Adrenal gland (tissue), 5 donors: Measurements from ENCODE around the gene CLDN9.

ENCODE experiments used
- CTCF ChIP-seq, 6 experiments: fragments of 450-650 bp in 4 of 6; fragments of 200-600 bp in 2 of 6; sonication (generic) in 1 of 6; IDR thresholded peaks; 1 replicate in 5 of 6; 2 replicates in 1 of 6; pipeline versions ENCODE4 v1.5.1 to v1.8.0; 2016 to 2021; ENCODE audit warnings: antibody characterized with exemption in 6 of 6, mild to moderate bottlenecking in 2 of 6, moderate library complexity in 1 of 6
- POLR2A ChIP-seq, 2 donors: fragments of 450-650 bp; IDR thresholded peaks; one replicate each; pipeline ENCODE4 v1.6.1; 2017; ENCODE audit warnings: antibody characterized with exemption in 2 of 2, mild to moderate bottlenecking in 2 of 2, moderate library complexity in 1 of 2
- donor health status: DM: no; HTN: no; CAD: no.

- TF ChIP-seq CTCF (IDR thresholded peaks at IDR 0.05) (no peak), POLR2A (IDR thresholded peaks at IDR 0.05) (no peak)
Observed at GRCh38 chr16:3027489-3027795, 14.7 kb downstream of the CLDN9 start.
